ENCODE results near the gene SSR2.
A peak's percentile ranks its signal among the peaks of the same experiment; 100 is the strongest.

The SSR2 gene

DNA sequence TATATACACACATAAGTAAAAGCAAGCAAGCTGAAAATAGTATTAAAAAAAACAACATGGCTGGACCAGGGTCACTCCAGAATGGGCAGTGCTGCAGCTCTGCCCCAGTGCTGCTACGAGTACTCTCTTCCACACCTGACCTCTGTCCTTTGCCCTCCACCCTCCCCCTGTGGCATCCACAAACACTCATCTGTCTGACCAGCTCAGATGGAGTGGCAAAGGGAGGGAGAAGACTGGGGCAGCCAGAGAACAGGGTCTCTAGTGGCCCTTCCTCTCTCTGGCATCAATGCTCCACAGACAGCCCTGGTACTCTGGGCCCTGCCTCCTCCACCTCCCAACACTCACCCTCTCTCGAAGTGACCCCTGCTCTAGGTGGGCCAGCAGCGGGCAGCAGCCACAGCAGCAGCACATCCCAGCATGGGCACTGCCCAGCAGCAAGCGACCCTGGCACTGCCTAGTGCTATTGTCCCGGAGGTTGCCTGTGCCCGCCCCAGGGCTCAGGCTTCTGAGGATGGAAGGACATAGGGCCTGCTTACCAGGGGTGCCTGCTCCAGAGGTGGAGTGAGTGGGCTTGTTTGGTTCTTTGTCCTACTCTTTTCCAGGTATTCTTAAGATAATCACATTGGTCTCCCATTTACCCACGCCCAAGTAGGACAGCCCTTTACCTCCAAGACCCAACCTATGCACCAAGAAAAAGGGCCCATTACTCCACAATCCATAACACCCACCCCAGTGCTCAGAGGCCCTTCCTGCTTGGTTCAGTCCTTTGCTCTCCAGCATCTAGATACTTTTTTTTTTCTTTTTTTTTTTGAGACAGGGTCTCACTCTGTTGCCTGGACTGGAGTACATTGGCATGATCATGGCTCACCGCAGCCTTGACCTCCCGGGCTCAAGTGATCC, 48.6 kb downstream of the SSR2 start:
- DNase-seq, result no peak

- DNase-seq, result peak; percentile 40 to 59
Measured at GRCh38 chr1:155970531-155971167, 50.1 kb downstream of the SSR2 start.

GRCh38 chr1:155969377-155969791, 51.4 kb downstream of the SSR2 start:
- DNase-seq, result no peak

- DNase-seq, result no peak
Measured at GRCh38 chr1:155968670-155969069, 52.1 kb downstream of the SSR2 start.

GRCh38 chr1:155968051-155968400, 52.7 kb downstream of the SSR2 start:
- DNase-seq, result no peak

GRCh38 chr1:155967341-155968050, 53.3 kb downstream of the SSR2 start:
- no peak for DNase-seq

DNA sequence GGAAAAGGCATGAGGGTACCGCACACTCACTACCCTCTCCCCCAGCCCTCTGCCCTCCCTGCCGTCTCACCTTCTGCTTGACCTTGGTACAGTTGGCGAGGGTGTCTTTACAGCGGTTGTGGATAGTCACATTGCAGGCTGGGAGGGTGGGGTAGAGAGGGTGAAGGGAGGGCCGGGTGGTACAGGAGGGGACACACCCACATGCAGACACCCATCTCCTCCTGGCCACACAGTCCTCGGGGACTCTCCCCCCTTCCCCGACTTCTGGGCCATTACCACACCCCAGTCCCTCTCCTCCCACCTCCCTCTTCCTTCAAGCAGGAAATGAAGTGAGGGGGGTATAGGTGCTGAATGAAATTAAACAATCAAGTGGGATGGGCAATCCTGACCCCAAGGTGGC, 54.0 kb downstream of the SSR2 start:
- DNase-seq, result no peak

DNA sequence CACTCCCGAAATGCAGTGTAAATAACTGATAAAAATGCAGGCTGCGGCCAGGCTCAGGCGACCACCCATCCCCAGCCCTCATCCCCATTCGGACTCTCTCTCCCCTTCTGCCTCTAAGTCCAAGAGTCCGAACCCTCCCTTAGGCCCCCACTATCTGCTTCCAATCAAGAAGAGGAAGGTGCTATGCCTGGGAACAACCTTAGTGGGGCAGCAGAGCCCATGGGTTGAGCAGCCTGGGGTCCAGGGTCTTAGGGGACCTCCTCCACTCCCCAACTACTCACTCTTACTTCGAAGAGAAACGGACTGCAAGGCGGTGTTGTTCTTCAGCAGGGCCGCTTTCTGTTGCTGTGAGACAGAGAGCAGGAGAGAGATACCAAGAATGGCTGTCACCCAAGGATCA, 54.6 kb downstream of the SSR2 start:
- no peak for DNase-seq

DNA sequence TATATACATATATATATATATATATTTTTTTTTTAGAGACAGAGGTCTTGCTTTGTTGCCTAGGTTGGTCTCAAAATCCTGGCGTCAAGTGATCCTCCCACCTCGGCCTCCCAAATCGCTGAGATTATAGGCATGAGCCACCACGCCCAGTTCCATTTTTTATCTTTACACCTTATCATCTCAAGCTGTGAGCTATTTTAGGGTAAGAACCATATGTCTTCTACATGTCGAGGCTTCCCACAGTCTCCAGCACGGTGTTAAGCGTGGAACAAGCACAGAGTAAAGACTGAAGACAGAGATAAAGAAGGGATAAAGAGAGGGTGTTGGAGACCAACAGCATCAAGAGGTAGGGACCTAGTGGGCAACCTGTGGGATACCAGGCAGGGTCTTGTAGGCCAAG, 56.6 kb downstream of the SSR2 start:
- no peak for DNase-seq

DNA sequence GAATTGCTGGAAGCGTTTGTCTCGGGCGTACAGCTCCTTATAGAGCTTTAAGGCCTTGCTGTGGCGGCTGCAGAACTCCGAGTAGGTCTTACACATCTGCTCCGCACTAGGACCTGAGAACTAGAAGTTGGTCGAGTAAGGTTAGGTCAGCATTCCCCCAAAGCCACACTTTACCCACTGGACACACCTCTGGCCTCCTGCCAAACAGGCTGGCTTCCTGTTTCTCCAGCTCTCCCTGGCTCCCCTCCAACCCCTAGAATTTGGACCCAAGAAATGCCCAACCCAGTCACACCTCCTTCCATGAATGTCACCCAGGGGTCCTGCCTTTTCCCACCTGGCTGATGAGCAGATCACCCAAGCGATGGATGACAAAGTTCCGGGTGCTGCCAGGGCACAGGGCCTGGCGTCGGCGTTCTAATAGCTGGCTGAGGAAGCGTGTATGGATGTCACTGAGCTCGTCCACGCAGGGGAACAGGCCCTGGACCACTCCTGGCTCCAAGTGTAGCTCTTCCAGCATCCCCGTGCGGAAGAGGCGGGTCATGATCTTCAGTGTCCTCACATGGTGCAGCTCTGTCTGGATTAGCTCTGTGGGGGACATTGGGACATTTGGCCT, 58.0 kb downstream of the SSR2 start:
- DNase-seq, result no peak

DNA sequence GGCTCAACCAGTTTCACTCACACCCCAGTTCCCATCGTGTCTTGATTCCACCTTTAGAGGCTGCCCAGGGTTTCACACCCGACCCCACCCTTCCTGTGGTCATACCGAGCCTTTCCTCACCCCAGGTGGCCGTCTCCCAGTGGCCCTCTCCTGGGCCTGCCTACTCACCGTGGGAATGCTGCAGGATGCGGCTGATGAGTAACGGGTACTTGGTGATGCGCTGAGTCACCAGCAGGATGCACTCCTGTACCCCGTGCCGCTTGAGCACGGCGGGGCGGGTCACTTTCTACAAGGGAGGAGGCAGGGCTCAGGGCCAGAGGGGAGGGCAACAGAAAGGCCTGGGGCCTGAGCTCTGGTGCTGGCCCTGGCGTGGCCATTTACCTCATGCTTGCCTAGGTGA, 58.8 kb downstream of the SSR2 start:
- DNase-seq, result peak in 1 of 2 experiments; percentile 36

- DNase-seq, result no peak
Measured at GRCh38 chr1:155960081-155960745, 60.5 kb downstream of the SSR2 start.
